GM12892 (cell line): Measurements from ENCODE around the gene NFIL3.
"Not testable (repeated sequence)": the region's sequence is repeated elsewhere in the genome, so short reads cannot be mapped to it uniquely, and the experiment has no call there.

Experiments used
- DNase-seq: peaks from one replicate; pipeline ENCODE4 v3.0.0; 2011; ENCODE audit not compliant: insufficient read length
- FAIRE-seq: peaks from 2 replicates; lab custom pipeline; 2011; peaks lifted over from hg19 to GRCh38; lab: Jason Lieb, UNC
- POLR2A ChIP-seq: IDR thresholded peaks from 2 replicates; pipeline ENCODE4 v1.6.1; 2011; ENCODE audit warnings: low read depth, low read length, control low read depth
- POLR2AphosphoS5 ChIP-seq: IDR thresholded peaks from 2 replicates; pipeline ENCODE4 v1.6.1; 2011; ENCODE audit warnings: low read depth, low read length, control low read depth
- TAF1 ChIP-seq: IDR thresholded peaks from 2 replicates; pipeline ENCODE4 v1.6.1; 2011; ENCODE audit warnings: low read depth, mild to moderate bottlenecking, control low read depth, low read length, borderline replicate concordance

The NFIL3 gene

GRCh38 chr9:91405343-91406077 lies 18.1 kb downstream of the NFIL3 start:
- no peak for TF ChIP-seq POLR2A
- no peak for TF ChIP-seq TAF1
- TF ChIP-seq POLR2AphosphoS5 = no peak
- DNase-seq = no peak
- FAIRE-seq = no peak

GRCh38 chr9:91403665-91404543 lies 19.7 kb downstream of the NFIL3 start:
- no peak for TF ChIP-seq POLR2AphosphoS5
- TF ChIP-seq POLR2A = no peak
- TF ChIP-seq TAF1 = no peak
- no peak for DNase-seq
- no peak for FAIRE-seq

- no peak for FAIRE-seq
- no peak for DNase-seq
- TF ChIP-seq POLR2AphosphoS5 = no peak
- no peak for TF ChIP-seq TAF1
- no peak for TF ChIP-seq POLR2A
These were observed 24.7 kb downstream of the NFIL3 start for GRCh38 chr9:91398926-91399325.

GRCh38 chr9:91395553-91396471 lies 27.8 kb downstream of the NFIL3 start:
- FAIRE-seq (no peak), DNase-seq (no peak)
- no peak for TF ChIP-seq TAF1
- TF ChIP-seq POLR2A = no peak
- no peak for TF ChIP-seq POLR2AphosphoS5

GRCh38 chr9:91395106-91395552 lies 28.5 kb downstream of the NFIL3 start:
- DNase-seq = no peak
- TF ChIP-seq POLR2A (no peak), POLR2AphosphoS5 (no peak), TAF1 (no peak)
- no peak for FAIRE-seq

- FAIRE-seq (no peak), DNase-seq (no peak)
- TF ChIP-seq POLR2A (no peak), POLR2AphosphoS5 (no peak), TAF1 (no peak)
These were observed 29.8 kb downstream of the NFIL3 start for GRCh38 chr9:91393826-91394225.

- DNase-seq (no peak), FAIRE-seq (no peak)
- TF ChIP-seq POLR2AphosphoS5 = no peak
- TF ChIP-seq TAF1 = no peak
- no peak for TF ChIP-seq POLR2A
These were observed 31.2 kb downstream of the NFIL3 start for GRCh38 chr9:91392435-91392834.

GRCh38 chr9:91391818-91392217 lies 31.8 kb downstream of the NFIL3 start:
- no peak for FAIRE-seq

GRCh38 chr9:91391412-91391811 lies 32.2 kb downstream of the NFIL3 start:
- TF ChIP-seq TAF1 (no peak), POLR2A (no peak), POLR2AphosphoS5 (no peak)
- DNase-seq = no peak
- FAIRE-seq = no peak

More at GRCh38 chr9:91391818-91392217, 31.8 kb downstream of the NFIL3 start:
- no peak for DNase-seq
- TF ChIP-seq POLR2AphosphoS5 (no peak), TAF1 (no peak), POLR2A (no peak)

GRCh38 chr9:91389686-91390085 lies 33.9 kb downstream of the NFIL3 start:
- FAIRE-seq, DNase-seq: not testable (repeated sequence)

GRCh38 chr9:91386765-91387164 lies 36.9 kb downstream of the NFIL3 start:
- DNase-seq (no peak), FAIRE-seq (no peak)
- TF ChIP-seq POLR2A (no peak), TAF1 (no peak), POLR2AphosphoS5 (no peak)
